Uterus (tissue), 4 donors: ENCODE measurements around the gene PSAPL1. TPM values are rescaled to one million over a fixed set of nuclear protein-coding genes. Genes with fewer than 3 reads are reported as not detected.

Experiments used
- DNase-seq, 2 donors: peaks; one replicate each; pipeline ENCODE4 v3.0.0-alpha.2; 2019 to 2020
- H3K27ac ChIP-seq, 2 donors: fragments of 200-600 bp; sonication (generic); 1 replicate in 1 of 2; 2 replicates in 1 of 2; pipeline ENCODE4 v1.5.1; 2016 to 2018
- H3K27me3 ChIP-seq, 2 donors: fragments of 200-600 bp; sonication (generic); one replicate each; pipeline ENCODE4 v1.5.1; 2018 to 2019; ENCODE audit warnings: control low read depth in 1 of 2
- H3K36me3 ChIP-seq, 2 donors: fragments of 200-600 bp; sonication (generic); one replicate each; pipeline ENCODE4 v1.5.1; 2019; ENCODE audit warnings: control low read depth in 1 of 2
- H3K4me1 ChIP-seq, 2 donors: fragments of 200-600 bp; sonication (generic); one replicate each; pipeline ENCODE4 v1.5.1; 2018 to 2019; ENCODE audit warnings: control low read depth in 1 of 2
- H3K4me3 ChIP-seq, 2 donors: fragments of 200-600 bp; sonication (generic); 1 replicate in 1 of 2; 2 replicates in 1 of 2; pipeline ENCODE4 v1.5.1; 2018 to 2019; ENCODE audit warnings: mild to moderate bottlenecking in 1 of 2
- H3K9me3 ChIP-seq, 2 donors: fragments of 200-600 bp; sonication (generic); one replicate each; pipeline ENCODE4 v1.5.1; 2019; ENCODE audit warnings: control low read depth in 1 of 2
- POLR2A ChIP-seq, 2 donors: fragments of 450-650 bp; IDR thresholded peaks; one replicate each; pipeline ENCODE4 v1.6.1; 2016; ENCODE audit warnings: antibody characterized with exemption in 2 of 2, mild to moderate bottlenecking in 1 of 2, moderate library complexity in 1 of 2
- intact Hi-C: fragments of 100-400 bp; cut with DNase I; formaldehyde crosslinking; loops from one replicate; pipeline ENCODE4 v1.15.1; 2023; ENCODE audit warnings: low total_unique reads
- total RNA-seq, 4 donors: library from RNA; depleted of rRNA in 3 of 4; stranded (reverse); fragments of >200 nt in 3 of 4; gene quantifications; one replicate each; pipeline versions ENCODE4 v1.1.0 to v1.2.4, GENCODE V29; 2014 to 2023
- TF ChIP-seq, protein P1 (sequence below), 4 experiments: fragments of 200-600 bp in 2 of 4; fragments of 450-650 bp in 2 of 4; sonication (generic) in 2 of 4; IDR thresholded peaks; one replicate each; pipeline ENCODE4 v1.5.1; 2016 to 2019; ENCODE audit warnings: antibody characterized with exemption in 4 of 4, mild to moderate bottlenecking in 2 of 4, moderate library complexity in 1 of 4
- donor health status: DM: yes; HTN: yes; CAD: no.

Gene PSAPL1
- total RNA-seq, 4 donors from 2014 or later = not detected

DNA sequence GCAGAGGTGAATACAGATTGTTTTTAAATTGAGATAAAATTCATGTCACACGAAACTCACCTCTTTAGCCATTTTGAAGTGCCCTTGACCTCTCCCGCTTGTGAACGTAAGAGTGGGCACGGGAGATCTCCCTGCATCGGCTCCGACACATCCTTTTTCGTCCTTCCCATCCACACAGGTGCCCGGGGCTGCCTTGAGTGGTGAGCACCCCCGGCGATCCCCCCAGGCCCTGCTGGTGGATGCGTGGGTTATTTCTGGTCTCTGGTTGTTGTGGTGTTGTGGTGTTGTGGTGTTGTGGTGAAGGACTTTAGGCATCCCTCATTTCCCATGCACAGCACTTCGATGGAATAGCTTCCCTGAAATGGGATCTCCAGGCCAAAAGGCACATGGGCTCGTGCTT lies 46.1 kb downstream of the PSAPL1 start:
- DNase-seq = peak in 1 of 2 donors; percentile 8
- Histone ChIP-seq H3K36me3 (no peaks in the 10 kb centered on the region), H3K4me1 (no peaks in the 10 kb centered on the region), H3K27ac (no peak overlapping the region), H3K27me3 (no peaks in the 10 kb centered on the region), H3K9me3 (no peaks in the 10 kb centered on the region), H3K4me3 (no peak overlapping the region)
- TF ChIP-seq, protein P1, sequence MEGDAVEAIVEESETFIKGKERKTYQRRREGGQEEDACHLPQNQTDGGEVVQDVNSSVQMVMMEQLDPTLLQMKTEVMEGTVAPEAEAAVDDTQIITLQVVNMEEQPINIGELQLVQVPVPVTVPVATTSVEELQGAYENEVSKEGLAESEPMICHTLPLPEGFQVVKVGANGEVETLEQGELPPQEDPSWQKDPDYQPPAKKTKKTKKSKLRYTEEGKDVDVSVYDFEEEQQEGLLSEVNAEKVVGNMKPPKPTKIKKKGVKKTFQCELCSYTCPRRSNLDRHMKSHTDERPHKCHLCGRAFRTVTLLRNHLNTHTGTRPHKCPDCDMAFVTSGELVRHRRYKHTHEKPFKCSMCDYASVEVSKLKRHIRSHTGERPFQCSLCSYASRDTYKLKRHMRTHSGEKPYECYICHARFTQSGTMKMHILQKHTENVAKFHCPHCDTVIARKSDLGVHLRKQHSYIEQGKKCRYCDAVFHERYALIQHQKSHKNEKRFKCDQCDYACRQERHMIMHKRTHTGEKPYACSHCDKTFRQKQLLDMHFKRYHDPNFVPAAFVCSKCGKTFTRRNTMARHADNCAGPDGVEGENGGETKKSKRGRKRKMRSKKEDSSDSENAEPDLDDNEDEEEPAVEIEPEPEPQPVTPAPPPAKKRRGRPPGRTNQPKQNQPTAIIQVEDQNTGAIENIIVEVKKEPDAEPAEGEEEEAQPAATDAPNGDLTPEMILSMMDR (IDR thresholded peaks at IDR 0.05) = no peak
- TF ChIP-seq POLR2A (IDR thresholded peaks at IDR 0.05) = no peak
- intact Hi-C loops = no loop called here

DNA sequence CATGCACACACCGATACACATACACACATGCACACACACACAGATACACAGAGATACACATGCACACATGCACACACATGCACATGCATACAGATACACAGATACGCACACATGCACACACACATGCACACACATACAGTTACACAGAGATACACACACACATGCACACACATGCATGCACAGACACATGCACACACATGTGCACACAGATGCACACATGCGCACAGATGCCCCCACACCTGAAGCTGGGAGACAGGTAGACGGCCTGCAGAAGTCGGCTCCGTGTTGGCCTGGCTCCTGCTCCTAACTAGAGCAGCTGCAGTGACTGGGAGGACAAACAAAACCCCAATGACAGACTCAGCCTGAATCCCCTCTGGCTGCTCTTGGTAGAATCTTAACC lies 46.8 kb downstream of the PSAPL1 start:
- H3K4me3 ChIP-seq = no peak overlapping the region
- intact Hi-C loops = no loop called here
- TF ChIP-seq, protein P1 (IDR thresholded peaks at IDR 0.05) = no peak
- TF ChIP-seq POLR2A (IDR thresholded peaks at IDR 0.05) = no peak
- DNase-seq = no peak
- no peaks in the 10 kb centered on the region for H3K36me3 ChIP-seq
- no peaks in the 10 kb centered on the region for H3K4me1 ChIP-seq
- no peaks in the 10 kb centered on the region for H3K9me3 ChIP-seq
- H3K27ac ChIP-seq = no peak overlapping the region
- H3K27me3 ChIP-seq = no peaks in the 10 kb centered on the region

DNA sequence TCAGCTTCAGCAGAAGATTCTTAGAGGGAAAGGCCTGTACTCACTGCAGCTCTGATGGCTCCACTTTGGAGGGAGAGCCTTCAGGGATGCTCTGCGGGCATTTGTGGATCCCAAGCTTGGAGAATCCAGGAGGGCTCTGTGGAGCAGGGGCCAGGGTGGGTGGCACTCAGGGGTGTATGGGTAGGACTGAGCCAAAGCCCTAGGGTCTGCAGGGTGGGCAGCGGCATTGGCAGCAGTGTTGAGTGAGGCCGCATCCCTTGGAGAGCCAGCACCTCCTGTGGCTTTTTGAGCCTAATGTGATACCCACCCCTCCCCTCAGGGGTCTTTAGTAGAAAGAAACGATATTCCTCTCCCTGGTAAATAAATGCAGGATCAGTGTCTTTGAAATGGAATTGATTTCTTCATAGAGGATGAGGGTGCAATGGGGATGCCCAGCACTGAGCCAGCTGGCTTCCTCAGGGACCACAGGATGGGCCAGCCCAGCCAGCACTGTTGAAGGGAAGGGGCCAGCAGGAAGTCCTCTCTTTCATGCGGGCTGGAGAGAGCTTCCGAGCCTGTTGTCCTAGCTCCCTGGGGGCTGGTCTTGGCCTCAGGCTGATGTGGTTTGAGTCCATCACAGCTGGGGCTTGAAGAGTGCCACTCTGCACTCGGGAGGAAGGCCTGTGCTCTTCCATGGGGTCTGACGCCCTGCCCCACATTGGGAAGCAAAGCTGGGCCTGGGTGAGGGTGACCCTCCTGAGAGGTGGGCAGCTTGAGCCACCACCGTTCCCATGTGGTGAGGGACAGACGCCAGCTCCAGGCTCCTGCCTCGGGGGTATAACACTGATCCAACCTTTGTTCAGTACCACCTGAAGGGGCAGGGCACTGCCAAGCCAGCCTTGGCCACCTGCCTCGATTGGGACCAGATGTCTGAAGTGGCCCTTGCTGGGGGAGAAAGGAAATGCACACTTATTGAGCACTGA lies 49.5 kb downstream of the PSAPL1 start:
- Histone ChIP-seq H3K27me3 (no peaks in the 10 kb centered on the region), H3K4me3 (no peak overlapping the region), H3K27ac (no peak overlapping the region), H3K36me3 (no peaks in the 10 kb centered on the region), H3K9me3 (no peaks in the 10 kb centered on the region), H3K4me1 (no peaks in the 10 kb centered on the region)
- intact Hi-C loops = no loop called here
- peak in 1 of 2 donors; percentile 8 for DNase-seq
- TF ChIP-seq POLR2A (IDR thresholded peaks at IDR 0.05) = no peak
- TF ChIP-seq, protein P1 (IDR thresholded peaks at IDR 0.05) = no peak

DNA sequence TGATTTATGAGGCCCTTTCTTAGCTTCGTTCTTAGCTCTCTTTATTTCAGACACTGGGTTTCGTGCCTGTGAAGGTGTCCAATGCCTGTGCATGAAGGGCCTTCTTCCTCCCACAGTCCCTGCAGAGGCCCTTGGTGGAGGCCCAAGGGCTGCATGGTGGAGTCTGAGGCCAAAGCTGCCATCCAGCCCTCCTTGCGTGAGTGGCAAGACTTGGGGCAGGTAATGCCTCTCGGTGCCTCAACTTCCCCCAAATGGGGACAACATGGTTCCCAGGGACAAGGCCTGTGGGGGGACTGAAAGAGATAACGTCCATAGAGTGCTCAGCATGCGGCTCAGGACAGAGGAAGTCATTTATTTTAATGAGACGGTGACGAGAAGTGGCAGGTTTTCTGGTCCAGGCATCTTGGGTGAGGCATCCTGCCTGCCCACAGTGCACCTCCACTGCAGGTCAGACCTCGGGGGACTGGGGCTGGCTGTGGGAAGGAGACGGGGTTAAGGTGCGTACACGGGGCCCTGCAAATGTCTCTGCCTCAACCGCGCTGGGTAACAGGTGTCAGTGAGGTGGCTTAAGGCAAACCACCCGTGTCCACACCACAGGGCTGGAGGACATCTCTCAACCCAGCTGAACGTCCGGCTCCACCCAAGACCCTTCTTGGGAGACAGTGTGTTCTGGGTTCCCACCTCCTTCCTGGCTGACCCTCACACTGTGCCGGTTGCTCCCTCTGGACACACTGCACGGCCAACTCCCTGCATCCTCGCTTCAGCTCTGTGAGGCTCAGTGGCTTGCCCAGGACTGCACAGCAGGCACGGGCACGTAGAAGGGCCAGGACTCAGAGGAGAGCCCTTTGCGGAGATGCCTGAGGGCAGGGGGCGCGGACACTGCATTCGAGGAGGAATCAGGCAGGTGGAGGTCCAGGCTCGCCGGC lies 50.5 kb downstream of the PSAPL1 start:
- DNase-seq = peak in 1 of 2 donors; percentile 5
- Histone ChIP-seq H3K27me3 (no peaks in the 10 kb centered on the region), H3K4me3 (no peak overlapping the region), H3K4me1 (no peaks in the 10 kb centered on the region), H3K36me3 (no peaks in the 10 kb centered on the region), H3K27ac (no peak overlapping the region), H3K9me3 (no peaks in the 10 kb centered on the region)
- TF ChIP-seq POLR2A (IDR thresholded peaks at IDR 0.05) = no peak
- TF ChIP-seq, protein P1 (IDR thresholded peaks at IDR 0.05) = no peak
- intact Hi-C loops = no loop called here
